Heart left ventricle (tissue), 16 donors: ENCODE results near the gene CAMK2D. TPM values are rescaled to one million over a fixed set of nuclear protein-coding genes. Genes with fewer than 3 reads are reported as not detected.

ENCODE experiments used
- ATAC-seq, 4 donors: fragments of 200-7000 bp; cut with Tn5 transposase; one replicate each; pipeline ENCODE4 v1.9.1; 2020 to 2022; ENCODE audit warnings: moderate library complexity in 4 of 4, mild to moderate bottlenecking in 3 of 4, moderate number of reproducible peaks in 1 of 4
- DNase-seq, 5 donors: peaks; one replicate each; pipeline ENCODE4 v3.0.0-alpha.2; 2020
- H3K27ac ChIP-seq, 12 donors: fragments of 200-600 bp; sonication (generic) in 4 of 12; one replicate each; pipeline versions ENCODE4 v1.5.0 to v1.8.0; 2016 to 2022; ENCODE audit warnings: mild to moderate bottlenecking in 2 of 12
- H3K27me3 ChIP-seq, 9 donors: fragments of 200-600 bp; sonication (generic) in 2 of 9; one replicate each; pipeline versions ENCODE4 v1.5.1 to v1.8.0; 2016 to 2022; ENCODE audit warnings: mild to moderate bottlenecking in 3 of 9
- H3K36me3 ChIP-seq, 9 donors: fragments of 200-600 bp; sonication (generic) in 2 of 9; one replicate each; pipeline versions ENCODE4 v1.5.0 to v1.8.0; 2018 to 2022; ENCODE audit warnings: mild to moderate bottlenecking in 2 of 9
- H3K4me1 ChIP-seq, 12 donors: fragments of 200-600 bp; sonication (generic) in 4 of 12; one replicate each; pipeline versions ENCODE4 v1.5.0 to v1.8.0; 2016 to 2022; ENCODE audit warnings: mild to moderate bottlenecking in 3 of 12
- H3K4me3 ChIP-seq, 12 donors: fragments of 200-600 bp; sonication (generic) in 4 of 12; one replicate each; pipeline versions ENCODE4 v1.5.0 to v1.8.0; 2017 to 2022; ENCODE audit warnings: mild to moderate bottlenecking in 9 of 12, moderate library complexity in 4 of 12
- H3K9me3 ChIP-seq, 12 donors: fragments of 200-600 bp; sonication (generic) in 4 of 12; one replicate each; pipeline versions ENCODE4 v1.5.0 to v1.8.0; 2016 to 2022; ENCODE audit warnings: mild to moderate bottlenecking in 1 of 12
- POLR2A ChIP-seq, 2 donors: fragments of 450-650 bp; IDR thresholded peaks; one replicate each; pipeline ENCODE4 v1.6.1; 2017; ENCODE audit warnings: antibody characterized with exemption in 2 of 2, mild to moderate bottlenecking in 2 of 2, moderate library complexity in 2 of 2
- WGBS, 4 donors: extraction: QIAGEN DNeasy Blood & Tissue Kit in 2 of 4; methylation state at CpG; one replicate each; pipeline versions ENCODE4 v1.1.5 to v1.1.7; 2013 to 2018; 5-methylcytosine and 5-hydroxymethylcytosine counted together
- intact Hi-C, 10 donors: fragments of 100-400 bp; cut with DNase I; formaldehyde crosslinking; loops; one replicate each; pipeline versions ENCODE4 v1.11.1 to v1.14.2; 2022
- polyA plus RNA-seq, 2 donors: library from polyadenylated mRNA; stranded (reverse); fragments of 200-250 nt; gene quantifications; one replicate each; pipeline ENCODE4 v1.2.3, GENCODE V29; 2013
- total RNA-seq, 9 donors: library from RNA; depleted of rRNA in 2 of 9; stranded (reverse); fragments of >200 nt in 2 of 9; fragmentation: NEBNext Ultra II Directional in 3 of 9; extraction: Animal tissue kit (Norgen Biotek cat#: 25700) in 3 of 9; gene quantifications; one replicate each; pipeline versions ENCODE4 v1.1.0 to v1.2.4, GENCODE V29; 2016 to 2023
- TF ChIP-seq, protein P1 (sequence below), 12 donors: fragments of 200-600 bp; sonication (generic) in 4 of 12; IDR thresholded peaks; one replicate each; pipeline versions ENCODE4 v1.5.0 to v1.8.0; 2018 to 2022; ENCODE audit warnings: antibody characterized with exemption in 12 of 12, mild to moderate bottlenecking in 5 of 12
- donor health status: ischemic (EF 13 %, LVEDD 7.1; RV severe dilation, severe dysfunction).
- donor health status: healthy with polysubstance abuse.
- donor health status: DM: no; HTN: yes; CAD: no.
- donor health status: DM: no; HTN: no; CAD: no.
- donor health status: ischemic (EF 25% LVEDD 6.9; RV normal size, moderate dysfunction).
- donor health status: ischemic (EF 25% LVEDD 5.7; RV mildly dilated, moderate dysfunction).
- donor health status: healthy.
- donor health status: DM: yes; HTN: yes; CAD: no.
- donor health status: ischemic (EF 35%, LVEDD 5.7; RV mildly dilated, moderate dysfunction).
- donor health status: nonischemic (EF 11% LVEDD 7.7; RV severe dilation, severe dysfunction).
- donor health status: DM: yes; HTN: yes; CAD: no.
- donor health status: PGD.
- donor health status: ischemic (EF 29% LVEDD 5.4; RV normal size, mild dysfunction).
- donor health status: nonischemic (EF 23%, LVEDD 6.1; RV moderate dilation, normal function).

CAMK2D gene
- total and polyA plus RNA-seq, 11 donors: 40.9 to 294 (median 215) TPM

DNA sequence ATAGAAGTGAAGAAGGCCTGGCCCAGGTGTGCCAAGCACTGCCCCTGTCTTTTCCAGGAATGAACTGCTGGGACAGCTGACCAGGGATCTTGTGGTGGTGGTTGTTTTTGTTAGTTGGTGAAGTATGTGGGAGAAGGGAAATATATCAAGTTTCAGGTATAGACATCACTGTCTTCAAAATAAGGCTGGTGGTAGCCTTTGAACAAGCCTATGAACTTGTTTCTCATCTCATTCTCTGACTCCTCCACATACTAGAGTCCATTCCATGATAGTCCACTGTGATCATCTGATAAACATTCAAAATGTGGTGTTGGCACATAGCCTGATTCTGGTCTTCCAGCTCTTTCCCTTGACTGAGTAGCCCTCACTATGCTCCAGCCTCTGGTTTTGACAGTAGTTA lies 303.7 kb downstream of the CAMK2D start:
- DNase-seq (no peak), ATAC-seq (no peak)
- intact Hi-C loops: loop anchor here in 1 of 10 donors (5.0 to 10.0 kb wide), 2 partner anchors 47 to 69 kb away; no protein-coding TSS in a partner anchor
- Histone ChIP-seq H3K27ac (no peak overlapping the region), H3K36me3 (peaks cover 0 to 84% (median 63%) of the 10 kb centered on the region in 9 donors), H3K27me3 (no peaks in the 10 kb centered on the region), H3K4me3 (no peak overlapping the region), H3K9me3 (no peaks in the 10 kb centered on the region), H3K4me1 (peaks cover 0 to 18% (median 9%) of the 10 kb centered on the region in 12 donors)
- TF ChIP-seq, protein P1, sequence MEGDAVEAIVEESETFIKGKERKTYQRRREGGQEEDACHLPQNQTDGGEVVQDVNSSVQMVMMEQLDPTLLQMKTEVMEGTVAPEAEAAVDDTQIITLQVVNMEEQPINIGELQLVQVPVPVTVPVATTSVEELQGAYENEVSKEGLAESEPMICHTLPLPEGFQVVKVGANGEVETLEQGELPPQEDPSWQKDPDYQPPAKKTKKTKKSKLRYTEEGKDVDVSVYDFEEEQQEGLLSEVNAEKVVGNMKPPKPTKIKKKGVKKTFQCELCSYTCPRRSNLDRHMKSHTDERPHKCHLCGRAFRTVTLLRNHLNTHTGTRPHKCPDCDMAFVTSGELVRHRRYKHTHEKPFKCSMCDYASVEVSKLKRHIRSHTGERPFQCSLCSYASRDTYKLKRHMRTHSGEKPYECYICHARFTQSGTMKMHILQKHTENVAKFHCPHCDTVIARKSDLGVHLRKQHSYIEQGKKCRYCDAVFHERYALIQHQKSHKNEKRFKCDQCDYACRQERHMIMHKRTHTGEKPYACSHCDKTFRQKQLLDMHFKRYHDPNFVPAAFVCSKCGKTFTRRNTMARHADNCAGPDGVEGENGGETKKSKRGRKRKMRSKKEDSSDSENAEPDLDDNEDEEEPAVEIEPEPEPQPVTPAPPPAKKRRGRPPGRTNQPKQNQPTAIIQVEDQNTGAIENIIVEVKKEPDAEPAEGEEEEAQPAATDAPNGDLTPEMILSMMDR (IDR thresholded peaks at IDR 0.05): no peak
- no peak for TF ChIP-seq POLR2A (IDR thresholded peaks at IDR 0.05)

DNA sequence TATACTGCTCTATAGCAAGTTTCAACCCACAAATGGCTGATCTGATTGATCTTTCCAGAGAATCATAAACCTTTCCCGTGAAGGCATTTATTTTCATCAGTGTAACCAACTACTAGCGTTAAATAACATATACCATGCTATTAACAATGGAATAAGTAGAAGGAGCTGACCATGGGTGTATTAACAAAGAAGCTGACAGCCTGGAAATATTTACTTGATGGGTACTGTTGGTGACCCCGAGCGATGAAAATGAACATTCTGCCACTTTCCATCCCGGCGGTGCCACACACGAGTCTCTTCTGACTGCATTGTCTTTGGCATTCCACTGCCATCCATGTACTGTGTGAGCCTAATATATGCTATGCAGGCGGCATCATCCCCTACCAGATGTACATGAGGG lies 304.4 kb downstream of the CAMK2D start:
- intact Hi-C loops: loop anchor here in 1 of 10 donors (5.0 to 10.0 kb wide), 2 partner anchors 48 to 70 kb away; no protein-coding TSS in a partner anchor
- Histone ChIP-seq H3K27me3 (no peaks in the 10 kb centered on the region), H3K27ac (no peak overlapping the region), H3K4me1 (peaks cover 0 to 26% (median 15%) of the 10 kb centered on the region in 12 donors), H3K9me3 (no peaks in the 10 kb centered on the region), H3K4me3 (no peak overlapping the region), H3K36me3 (peaks cover 0 to 79% (median 63%) of the 10 kb centered on the region in 9 donors)
- DNase-seq (no peak), ATAC-seq (no peak)
- TF ChIP-seq, protein P1 (IDR thresholded peaks at IDR 0.05): no peak
- TF ChIP-seq POLR2A (IDR thresholded peaks at IDR 0.05): no peak
- 96 to 97% (median 96%) methylated on average over 8 of the region's 8 CpGs for WGBS, 4 donors

DNA sequence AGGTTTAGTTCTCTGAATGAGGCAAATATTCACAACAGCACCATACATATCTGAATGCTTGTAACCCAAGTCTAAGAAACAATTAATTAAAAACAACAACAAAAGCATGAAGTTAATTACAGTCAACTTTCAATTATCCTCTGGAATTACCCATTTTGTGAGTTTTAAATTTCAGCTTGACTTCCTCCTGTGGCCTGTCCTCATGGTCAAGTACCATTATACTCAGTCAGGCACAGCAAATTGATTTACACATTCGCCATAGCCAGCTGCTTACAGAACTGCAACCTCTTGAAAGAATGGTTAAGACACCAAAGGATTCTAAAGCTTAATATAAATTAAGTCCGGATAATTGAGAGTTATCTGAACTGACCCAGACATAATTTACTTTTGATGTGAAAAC lies 306.5 kb downstream of the CAMK2D start:
- Histone ChIP-seq H3K36me3 (peaks cover 0 to 61% (median 53%) of the 10 kb centered on the region in 9 donors), H3K27ac (peak overlapping the region in 3 of 12 donors; percentile 7 to 43 (median 25)), H3K27me3 (no peaks in the 10 kb centered on the region), H3K9me3 (no peaks in the 10 kb centered on the region), H3K4me3 (no peak overlapping the region), H3K4me1 (peaks cover 0 to 44% (median 21%) of the 10 kb centered on the region in 12 donors)
- TF ChIP-seq, protein P1 (IDR thresholded peaks at IDR 0.05): no peak
- no peak for TF ChIP-seq POLR2A (IDR thresholded peaks at IDR 0.05)
- ATAC-seq (no peak), DNase-seq (no peak)
- 79 to 84% (median 81%) methylated on average over 2 of the region's 2 CpGs for WGBS, 4 donors
- intact Hi-C loops: loop anchor here in 1 of 10 donors (5.0 to 10.0 kb wide), 2 partner anchors 50 to 72 kb away; no protein-coding TSS in a partner anchor

DNA sequence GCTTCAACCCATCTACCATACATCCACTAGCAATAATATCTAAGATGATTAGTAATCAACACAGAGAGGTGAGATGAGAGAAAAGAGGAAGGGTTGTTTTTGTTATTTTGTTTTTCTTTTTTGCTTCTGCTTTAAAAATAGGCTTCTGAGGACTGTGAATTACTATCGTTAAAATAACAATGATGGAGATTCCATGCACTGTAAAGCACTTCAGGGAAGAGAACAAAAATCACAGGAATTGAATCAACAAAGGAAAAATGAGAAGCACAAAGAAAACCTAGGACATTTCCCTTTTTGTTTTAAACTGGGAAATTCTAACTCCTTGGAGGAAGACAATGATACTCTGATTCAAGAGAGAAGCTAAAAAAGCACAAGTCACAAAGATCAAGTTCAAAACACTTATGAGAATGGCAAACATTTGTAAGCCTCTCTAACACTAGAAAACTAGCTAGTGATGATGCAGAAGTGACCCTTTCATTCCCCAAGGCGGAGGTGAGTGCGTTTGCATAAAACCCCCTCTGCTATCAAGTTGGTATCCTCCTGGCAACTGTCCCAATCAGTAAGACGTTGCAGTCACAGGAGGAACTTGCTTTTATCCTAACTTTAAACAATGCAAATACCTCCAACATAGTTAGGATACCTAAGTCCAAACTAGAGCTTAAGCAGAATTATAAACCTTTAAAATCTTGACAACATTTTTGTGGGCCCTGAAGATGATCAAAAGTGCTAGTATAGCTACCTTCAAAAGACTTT lies 308.5 kb downstream of the CAMK2D start:
- intact Hi-C loops: loop anchor here in 2 of 10 donors (5.0 to 10.0 kb wide), 2 partner anchors 52 to 309 kb away; partner anchors contain the start of gene CAMK2D (in 1 of the 2)
- WGBS, 4 donors: 16 to 26% (median 20%) methylated on average over 4 of the region's 4 CpGs
- Histone ChIP-seq H3K9me3 (no peaks in the 10 kb centered on the region), H3K36me3 (peaks cover 0 to 41% (median 35%) of the 10 kb centered on the region in 9 donors), H3K4me3 (no peak overlapping the region), H3K4me1 (peaks cover 0 to 47% (median 23%) of the 10 kb centered on the region in 12 donors), H3K27me3 (no peaks in the 10 kb centered on the region), H3K27ac (peak overlapping the region in 11 of 12 donors; percentile 4 to 84 (median 45))
- DNase-seq: peak in 1 of 5 donors; percentile 43
- TF ChIP-seq, protein P1 (IDR thresholded peaks at IDR 0.05): no peak
- TF ChIP-seq POLR2A (IDR thresholded peaks at IDR 0.05): no peak
- ATAC-seq: peak in 1 of 4 donors; percentile 39
